Stimulated activated CD4-positive, alpha-beta T cell treated with anti-CD3 and anti-CD28 coated beads, TNF-alpha, amount 100 ng/mL, for 1 hour (primary cell): ENCODE measurements around the gene LRRC47.

Experiments
- DNase-seq, 3 donors: peaks; one replicate each; pipeline ENCODE4 v3.0.0-alpha.2; 2020; ENCODE audit warnings: low read depth in 3 of 3, low spot score in 1 of 3

The LRRC47 gene

GRCh38 chr1:3796215-3797061 is at the start of gene LRRC47:
Gene LRRC47, minus strand, starts transcription at chr1:3796498. Its CDS starts 22 bp downstream, at chr1:3796476.
- peak; percentile 80 to 91 (median 85) for DNase-seq

DNA sequence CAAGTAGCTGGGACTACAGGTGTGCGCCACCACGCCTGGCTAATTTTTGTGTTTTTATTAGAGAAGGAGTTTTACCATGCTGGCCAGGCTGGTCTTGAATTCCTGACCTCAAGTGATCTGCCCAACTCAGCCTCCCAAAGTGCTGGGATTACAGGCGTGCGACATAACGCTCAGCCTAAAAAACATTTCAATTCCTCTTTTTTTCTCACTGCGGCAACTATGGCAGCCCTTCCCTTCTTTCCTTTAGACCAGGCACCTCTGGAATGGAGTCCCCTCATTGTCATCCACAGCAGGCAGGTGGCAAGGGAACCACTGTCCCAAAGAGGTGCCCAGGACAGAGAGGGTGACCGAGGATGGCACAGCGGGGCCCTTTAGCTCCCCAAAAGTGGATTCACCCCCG is 46.6 kb upstream of the LRRC47 start:
- no peak for DNase-seq

GRCh38 chr1:3841491-3841890 is 45.2 kb upstream of the LRRC47 start:
- DNase-seq, result no peak

DNA sequence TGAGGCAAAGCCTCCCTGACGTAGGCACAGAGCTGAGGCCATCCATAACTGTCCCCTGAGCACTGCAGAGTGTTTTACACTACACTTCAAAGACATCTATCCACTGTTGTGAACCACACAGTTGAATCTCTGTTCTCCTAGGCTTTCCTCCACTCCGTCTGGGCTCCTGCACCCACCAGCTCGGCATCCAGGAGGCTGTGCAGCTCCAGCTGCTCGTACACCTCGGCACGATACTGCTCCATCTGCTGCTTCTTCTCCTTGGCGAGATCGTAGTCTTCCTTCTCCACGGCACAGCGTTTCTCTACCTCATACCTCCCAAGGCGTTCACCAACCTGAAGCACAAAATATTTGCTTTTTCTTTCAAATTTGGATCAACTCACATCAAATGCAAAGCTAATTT is 42.5 kb upstream of the LRRC47 start:
- no peak for DNase-seq

DNA sequence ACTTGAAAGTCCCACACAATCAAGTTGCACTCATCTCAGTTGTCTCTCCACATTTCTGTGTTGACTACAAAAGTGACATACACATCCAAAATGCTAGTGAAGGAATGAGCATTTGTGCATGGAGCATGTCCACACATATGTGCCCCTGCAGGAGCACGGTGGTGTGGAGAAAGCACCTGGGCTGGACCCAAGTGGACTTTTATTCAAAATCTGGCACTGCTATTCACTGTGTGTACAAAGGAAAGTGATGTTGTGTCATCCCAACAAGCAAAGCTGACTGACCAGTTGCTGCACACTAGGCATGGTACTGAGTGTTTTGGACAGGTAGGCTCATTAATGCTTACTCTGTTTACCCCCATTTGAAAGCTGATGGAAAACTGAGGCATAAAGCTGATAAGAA is 41.4 kb upstream of the LRRC47 start:
- no peak for DNase-seq

DNA sequence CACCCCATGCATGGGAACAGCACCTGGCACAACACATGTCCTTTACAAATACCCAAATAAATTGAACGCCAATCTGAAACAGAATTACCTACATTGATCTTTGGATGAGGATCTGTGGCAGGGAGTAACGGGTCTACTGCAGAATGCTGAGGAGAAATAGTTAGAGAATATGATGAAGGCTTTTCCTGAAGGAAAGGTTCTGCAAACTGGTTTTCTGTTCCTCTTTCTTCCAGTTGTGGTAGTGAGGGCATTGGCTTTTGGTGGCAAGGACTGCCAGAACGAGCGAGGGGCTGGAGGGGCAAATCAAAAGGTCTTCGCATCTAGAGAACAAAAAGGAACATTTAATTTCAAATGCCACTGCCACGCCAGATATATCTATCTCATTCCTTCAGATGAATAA is 40.9 kb upstream of the LRRC47 start:
- no peak for DNase-seq

DNA sequence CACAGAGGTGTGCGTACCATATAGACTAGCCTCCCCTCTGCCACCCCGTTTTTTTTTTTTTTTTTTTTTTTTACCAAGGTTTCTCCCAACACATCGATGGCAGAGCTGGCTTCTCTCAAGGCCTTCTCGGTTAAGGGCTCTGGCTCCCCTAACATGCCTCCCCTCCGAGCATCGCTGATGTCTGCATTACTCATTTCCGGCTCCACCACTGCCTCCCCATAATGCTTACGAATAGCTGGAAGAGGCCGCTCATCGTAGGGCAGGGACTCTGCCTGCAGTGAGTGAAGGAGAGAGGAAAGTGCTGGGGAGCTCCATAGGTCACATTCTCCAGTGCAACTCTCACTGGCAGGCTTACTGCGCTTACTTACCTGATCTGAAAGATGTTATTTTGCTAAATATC is 40.1 kb upstream of the LRRC47 start:
- no peak for DNase-seq

DNA sequence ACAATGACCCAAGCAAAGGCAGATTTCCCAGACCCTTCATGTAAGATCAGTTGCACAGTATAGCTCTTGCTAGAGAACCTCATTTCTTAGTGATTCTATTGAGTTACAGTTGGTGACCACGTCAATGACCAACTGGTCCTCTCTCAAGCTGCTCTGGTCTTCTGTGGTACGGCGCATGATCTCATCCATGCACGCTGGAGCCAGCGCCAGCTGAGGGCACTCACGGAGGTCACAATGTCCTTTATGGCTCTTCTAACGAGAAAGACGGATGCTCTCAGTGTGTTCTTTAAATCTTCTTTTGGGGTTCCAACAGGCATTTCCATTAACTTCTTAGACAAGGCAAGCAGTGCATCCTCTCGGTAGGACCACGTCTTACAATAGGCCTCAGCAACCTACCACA is 38.4 kb upstream of the LRRC47 start:
- DNase-seq, result no peak

DNA sequence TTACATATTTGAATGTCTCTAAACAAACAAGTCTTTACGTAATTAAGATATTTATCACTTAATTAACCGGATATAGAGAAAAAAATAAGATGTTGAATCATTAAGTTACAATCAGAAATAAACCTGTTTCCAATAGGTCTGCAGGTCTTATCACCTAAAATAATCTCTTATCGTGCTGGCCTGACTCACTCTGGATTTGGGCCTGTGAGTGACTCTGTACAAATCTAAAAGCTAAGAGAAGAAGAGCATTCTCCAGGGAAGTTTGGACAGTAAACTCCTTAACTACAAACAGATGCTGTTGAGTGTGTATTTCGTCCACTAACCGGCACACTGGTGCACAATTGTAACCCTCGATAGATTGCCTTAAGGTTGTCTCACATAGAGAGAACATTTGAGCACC is 35.4 kb upstream of the LRRC47 start:
- DNase-seq, result no peak

DNA sequence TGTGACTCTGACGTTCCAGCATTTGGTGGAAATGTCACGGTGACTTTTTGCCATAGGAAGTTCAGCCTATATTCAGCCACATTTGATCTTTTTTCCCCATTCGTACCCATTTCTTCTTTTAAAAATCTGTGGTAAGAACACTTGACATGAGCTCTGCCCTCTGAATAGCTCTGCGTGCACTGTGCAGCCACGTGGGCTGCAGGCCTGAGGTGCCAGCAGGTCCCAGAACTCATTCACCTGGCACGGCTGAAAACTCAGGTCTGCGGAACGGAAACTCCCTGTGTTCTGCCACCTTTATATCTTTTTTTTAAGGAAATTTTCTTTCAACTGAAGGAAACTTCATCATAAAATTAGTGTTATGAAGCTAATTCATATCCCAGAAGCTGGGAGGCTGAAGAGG is 32.1 kb upstream of the LRRC47 start:
- no peak for DNase-seq

DNA sequence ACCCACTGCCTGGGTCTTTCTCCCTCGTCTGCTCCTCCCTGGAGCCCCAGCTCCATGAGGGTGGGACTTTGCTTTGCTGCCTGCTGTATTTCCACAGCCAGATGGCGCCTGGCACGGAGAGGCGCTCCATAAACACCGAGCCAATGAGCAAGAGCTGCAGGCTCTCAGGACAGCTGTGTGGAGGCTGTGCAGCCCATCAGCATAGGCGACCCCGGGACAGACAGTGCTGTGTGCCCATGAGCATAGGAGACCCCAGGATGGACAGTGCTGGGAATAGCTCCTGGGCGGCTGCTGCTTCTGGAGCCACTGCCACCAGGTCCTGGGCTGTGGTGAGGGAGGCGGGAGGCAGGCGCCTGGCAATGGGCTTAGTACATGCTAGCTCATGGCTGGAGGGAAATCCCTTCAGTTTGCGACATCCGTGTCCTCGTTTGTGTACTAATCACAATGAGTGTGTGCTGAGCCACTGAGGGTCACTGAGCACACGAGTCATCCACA is 31.6 kb upstream of the LRRC47 start:
- no peak for DNase-seq

- no peak for DNase-seq
Observed at GRCh38 chr1:3825356-3825755, 29.1 kb upstream of the LRRC47 start.

DNA sequence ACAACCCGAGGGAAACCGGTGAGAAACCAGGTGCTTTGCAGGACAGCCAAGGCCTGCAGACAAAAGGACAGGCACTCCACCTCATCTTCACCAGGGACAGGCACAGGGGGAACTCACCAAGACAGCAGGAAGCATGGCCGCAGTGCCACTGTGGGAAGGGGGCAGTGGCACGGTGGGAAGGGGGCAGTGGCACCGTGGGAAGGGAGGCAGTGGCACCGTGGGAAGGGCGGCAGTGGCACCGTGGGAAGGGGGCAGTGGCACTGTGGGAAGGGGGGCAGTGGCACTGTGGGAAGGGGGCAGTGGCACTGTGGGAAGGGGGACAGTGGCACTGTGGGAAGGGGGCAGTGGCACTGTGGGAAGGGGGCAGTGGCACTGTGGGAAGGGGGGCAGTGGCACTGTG is 28.4 kb upstream of the LRRC47 start:
- no peak for DNase-seq

DNA sequence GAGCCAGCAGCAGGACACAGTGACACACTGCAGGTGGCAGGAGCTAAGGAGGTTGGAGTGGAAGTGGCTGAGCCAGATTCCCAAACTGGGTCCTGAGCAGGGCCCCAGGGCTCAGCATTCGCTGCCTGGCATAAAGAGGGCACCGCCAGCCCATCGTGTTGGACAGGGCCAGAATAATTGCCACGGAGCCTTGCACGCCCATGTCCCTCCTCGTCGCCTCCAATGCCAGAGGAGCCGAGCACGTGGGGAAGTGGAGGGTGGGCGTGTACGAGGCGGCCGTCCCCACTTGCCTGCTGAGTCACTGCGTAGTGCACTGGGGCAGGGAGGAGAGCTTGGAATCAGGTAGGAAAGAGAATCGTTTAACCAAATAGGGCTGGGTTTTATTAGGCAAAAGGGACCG is 26.1 kb upstream of the LRRC47 start:
- DNase-seq, result no peak

DNA sequence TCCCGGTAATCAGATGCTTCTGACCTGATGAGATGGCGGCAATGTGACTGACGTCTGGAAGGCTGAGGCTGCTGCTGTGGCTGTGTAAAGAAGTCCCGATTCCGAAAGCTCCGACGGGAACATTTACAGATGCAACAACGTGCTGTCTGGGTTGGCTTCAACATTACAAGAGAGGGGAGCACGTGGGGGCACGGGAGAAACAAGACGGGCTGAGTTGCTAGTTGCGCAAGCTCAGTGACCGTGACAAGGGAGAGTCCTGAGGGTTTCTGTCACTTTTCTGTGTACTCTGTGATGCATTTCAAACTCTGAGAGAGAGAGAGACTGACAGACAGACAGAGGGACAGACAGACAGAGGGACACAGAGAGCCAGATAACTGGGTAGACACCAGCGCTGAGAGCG is 25.6 kb upstream of the LRRC47 start:
- no peak for DNase-seq

GRCh38 chr1:3821447-3821846 is 25.1 kb upstream of the LRRC47 start:
- no peak for DNase-seq

GRCh38 chr1:3821004-3821403 is 24.7 kb upstream of the LRRC47 start:
- DNase-seq, result no peak

DNA sequence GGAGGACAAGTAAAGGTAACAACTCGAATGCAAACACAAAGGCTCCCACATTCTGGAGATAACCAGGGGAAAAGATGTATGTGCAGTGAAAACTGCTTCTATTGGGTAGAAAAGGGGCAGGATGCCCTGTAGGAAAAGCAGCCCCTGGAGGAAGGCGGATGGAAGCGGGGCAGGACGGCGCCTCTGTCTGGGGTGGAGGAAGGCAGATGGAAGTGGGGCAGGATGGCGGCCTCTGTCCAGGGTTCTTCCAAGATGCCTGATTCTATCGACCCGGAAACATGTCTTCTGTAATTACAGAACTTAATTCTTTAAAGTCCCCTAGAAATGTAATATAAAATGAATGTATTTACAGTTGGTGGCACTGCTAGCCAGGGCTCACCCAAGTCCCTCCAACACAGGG is 24.0 kb upstream of the LRRC47 start:
- DNase-seq, result no peak

DNA sequence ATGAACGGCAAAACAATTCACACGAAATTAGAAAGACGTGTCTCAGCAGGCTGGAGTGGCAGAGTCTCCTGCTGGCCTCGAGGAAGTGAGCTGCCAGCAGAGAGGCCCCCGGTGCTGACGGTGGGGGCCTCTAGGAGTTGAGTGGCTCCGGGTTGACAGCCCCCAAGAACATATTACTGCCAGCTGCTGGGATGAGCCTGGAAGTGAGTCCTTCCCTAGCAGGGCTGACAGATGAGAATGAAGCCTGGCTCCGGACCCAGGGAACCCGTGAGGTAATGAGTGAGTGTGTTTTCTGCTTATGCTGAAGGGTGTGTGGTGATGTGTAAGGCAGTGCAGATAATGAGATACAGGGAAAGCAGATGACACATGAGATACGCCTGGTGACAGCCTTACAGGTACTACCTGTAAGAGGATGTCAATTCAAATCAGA is 23.5 kb upstream of the LRRC47 start:
- no peak for DNase-seq

DNA sequence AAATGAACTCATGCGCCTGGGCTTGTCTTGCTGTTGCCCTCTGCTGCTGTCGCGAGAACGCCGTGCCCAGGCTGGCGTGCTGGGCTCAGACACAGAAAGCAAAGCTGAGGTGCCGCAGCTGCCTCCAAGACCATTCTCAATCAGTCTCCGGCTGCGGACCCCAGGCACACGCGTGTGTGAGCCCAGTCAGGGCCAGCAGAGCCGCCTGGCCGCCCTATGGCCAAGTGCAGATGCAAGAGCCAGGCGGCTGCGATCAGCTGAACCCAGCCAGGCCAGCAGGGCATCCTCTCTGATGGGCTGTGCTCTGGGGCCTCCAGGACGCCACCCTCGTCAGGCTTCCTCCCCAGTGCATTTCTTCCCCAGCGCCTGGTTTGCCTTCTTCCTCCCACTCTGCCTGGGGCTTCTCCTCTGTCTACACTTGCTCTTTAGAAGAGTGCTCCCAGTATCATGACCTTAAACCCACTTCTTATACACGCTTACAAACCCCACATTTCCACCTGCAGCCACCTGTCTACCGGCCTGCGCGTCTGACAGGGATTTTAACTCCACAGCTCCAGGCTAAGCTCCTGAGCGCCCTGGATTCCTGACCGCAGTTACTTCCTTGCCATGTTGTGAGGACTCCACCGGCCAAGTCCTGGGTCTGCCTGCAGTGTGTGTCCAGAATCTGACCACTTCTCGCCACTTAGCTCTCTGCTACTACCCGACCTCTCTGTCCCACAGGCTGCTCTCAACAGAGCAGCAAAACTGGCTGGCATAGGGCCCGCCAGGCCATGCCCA is 21.7 kb upstream of the LRRC47 start:
- no peak for DNase-seq

GRCh38 chr1:3817138-3817740 is 20.9 kb upstream of the LRRC47 start:
- no peak for DNase-seq
